GM23338 (cell line): ENCODE measurements around the gene ROR1. TPM values are rescaled to one million over a fixed set of nuclear protein-coding genes. Genes with fewer than 3 reads are reported as not detected.

Experiments
- ATAC-seq: fragments of 200-7000 bp; cut with Tn5 transposase; 3 replicates; pipeline ENCODE4 v1.9.1; 2020
- DNase-seq: peaks from one replicate; pipeline ENCODE4 v3.0.0-alpha.2; 2015; ENCODE audit warnings: low spot score
- H2AFZ ChIP-seq: fragments of 200-600 bp; sonication (generic); 2 replicates; pipeline ENCODE4 v1.8.0; 2016; ENCODE audit warnings: antibody characterized with exemption, mild to moderate bottlenecking, moderate library complexity
- H3F3A ChIP-seq: fragments of 200-600 bp; sonication (generic); replicated peaks from 2 replicates; pipeline ENCODE4 v1.8.0; 2017; ENCODE audit warnings: antibody characterized with exemption, mixed run types, low read depth
- H3K27ac ChIP-seq: fragments of 200-600 bp; sonication (generic); 2 replicates; pipeline ENCODE4 v1.6.1; 2016; ENCODE audit warnings: low read depth
- H3K27me3 ChIP-seq: fragments of 200-600 bp; sonication (generic); 2 replicates; pipeline ENCODE4 v1.8.0; 2016; ENCODE audit warnings: mild to moderate bottlenecking, mixed run types, moderate library complexity; ENCODE audit not compliant: insufficient read depth
- H3K36me3 ChIP-seq: fragments of 200-600 bp; sonication (generic); 2 replicates; pipeline ENCODE4 v1.8.0; 2016; ENCODE audit warnings: mild to moderate bottlenecking; ENCODE audit not compliant: insufficient read depth
- H3K4me1 ChIP-seq: fragments of 200-600 bp; sonication (generic); 2 replicates; pipeline ENCODE4 v1.8.0; 2016; ENCODE audit warnings: mild to moderate bottlenecking, moderate library complexity; ENCODE audit not compliant: insufficient read depth
- H3K4me2 ChIP-seq: fragments of 200-600 bp; sonication (generic); 2 replicates; pipeline ENCODE4 v1.7.1; 2017; ENCODE audit warnings: mixed run types
- H3K4me3 ChIP-seq: fragments of 200-600 bp; sonication (generic); 2 replicates; pipeline ENCODE4 v1.6.1; 2016; ENCODE audit warnings: mixed run types
- H3K79me2 ChIP-seq: fragments of 200-600 bp; sonication (generic); replicated peaks from 2 replicates; pipeline ENCODE4 v1.8.0; 2017; ENCODE audit warnings: mild to moderate bottlenecking; ENCODE audit not compliant: insufficient read depth
- H3K9me2 ChIP-seq: fragments of 200-600 bp; sonication (generic); 2 replicates; pipeline ENCODE4 v1.8.0; 2017; ENCODE audit not compliant: insufficient read depth
- H4K20me1 ChIP-seq: fragments of 200-600 bp; sonication (generic); replicated peaks from 2 replicates; pipeline ENCODE4 v1.8.0; 2017; ENCODE audit warnings: mild to moderate bottlenecking; ENCODE audit not compliant: insufficient read depth
- H3K27ac Mint-ChIP-seq: 2 replicates; pipeline ENCODE4 v1.8.0; 2020; ENCODE audit warnings: inconsistent platforms, mild to moderate bottlenecking, moderate library complexity, mixed read lengths
- H3K27me3 Mint-ChIP-seq: 3 replicates; pipeline ENCODE4 v1.8.0; 2022; ENCODE audit warnings: low read depth, mild to moderate bottlenecking, moderate library complexity, mixed read lengths, inconsistent platforms; ENCODE audit not compliant: insufficient read depth, poor library complexity
- H3K36me3 Mint-ChIP-seq: 3 replicates; pipeline ENCODE4 v1.8.0; 2021; ENCODE audit warnings: low read depth, mild to moderate bottlenecking, inconsistent platforms, moderate library complexity, mixed read lengths
- H3K4me1 Mint-ChIP-seq: 3 replicates; pipeline ENCODE4 v1.8.0; 2020; ENCODE audit warnings: mild to moderate bottlenecking, inconsistent platforms, mixed read lengths
- H3K4me3 Mint-ChIP-seq: 3 replicates; pipeline ENCODE4 v1.8.0; 2021; ENCODE audit warnings: moderate library complexity, mild to moderate bottlenecking, inconsistent platforms, mixed read lengths
- H3K9me3 Mint-ChIP-seq: 3 replicates; pipeline ENCODE4 v1.8.0; 2020; ENCODE audit warnings: moderate library complexity, mild to moderate bottlenecking, inconsistent platforms, mixed read lengths
- EZH2phosphoT487 ChIP-seq: fragments of 200-600 bp; sonication (generic); IDR thresholded peaks from one replicate; pipeline ENCODE4 v1.8.1; 2018; ENCODE audit warnings: antibody characterized with exemption; ENCODE audit not compliant: unreplicated experiment
- POLR2AphosphoS5 ChIP-seq: IDR thresholded peaks from 2 replicates; pipeline ENCODE4 v1.6.1; 2016; ENCODE audit warnings: antibody characterized with exemption, low read depth
- ZNF331 ChIP-seq: fragments of 250-450 bp; sonication (Bioruptor Pico); IDR thresholded peaks from 2 replicates; pipeline ENCODE4 v1.5.0; 2020; ENCODE audit warnings: low read depth, mild to moderate bottlenecking, moderate library complexity
- polyA plus RNA-seq: library from polyadenylated mRNA; unstranded; fragments of >200 nt; fragmentation: Nextera tagmentation; extraction: Ambion mirVana; gene quantifications from 2 replicates; pipeline ENCODE4 v1.2.1, GENCODE V29; 2016
- total RNA-seq: library from RNA; depleted of rRNA; stranded (reverse); fragments of >200 nt; shearing (Covaris generic); gene quantifications from 2 replicates; pipeline ENCODE4 v1.2.3, GENCODE V29; 2014
- TF ChIP-seq, protein P1 (sequence below): fragments of 250-450 bp; sonication (Bioruptor Pico); IDR thresholded peaks from 2 replicates; pipeline ENCODE4 v1.5.0; 2020; ENCODE audit warnings: mild to moderate bottlenecking, moderate library complexity
- TF ChIP-seq, protein P2 (sequence below): IDR thresholded peaks from 2 replicates; pipeline ENCODE4 v1.6.1; 2016; ENCODE audit warnings: antibody characterized with exemption

ROR1 gene
- total and polyA plus RNA-seq, 2 experiments from 2014 or later = 59.7 to 96.0 TPM

DNA sequence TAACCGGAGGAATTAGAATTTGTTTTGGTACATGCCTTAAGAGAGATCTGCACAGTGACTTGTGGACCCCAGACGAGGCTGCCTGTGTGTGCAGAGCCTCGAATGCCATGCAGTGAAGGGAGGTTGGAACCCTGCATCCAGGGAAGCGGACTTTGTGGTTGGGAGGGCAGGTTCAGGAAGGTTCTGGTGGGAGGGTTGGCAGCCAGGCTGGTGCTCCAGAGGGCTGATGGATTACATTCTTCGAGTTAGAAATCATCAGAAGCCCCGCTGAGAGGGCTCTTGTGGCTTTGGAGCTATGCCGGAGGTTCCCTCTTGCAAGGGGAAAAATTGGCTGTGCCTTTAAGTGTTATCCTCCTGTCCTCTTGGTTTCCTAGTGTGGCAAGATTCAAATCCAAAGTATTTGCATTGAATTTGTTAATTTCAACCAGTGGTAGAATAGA is 21.1 kb downstream of the ROR1 start (continued):
- TF ChIP-seq, protein P1, sequence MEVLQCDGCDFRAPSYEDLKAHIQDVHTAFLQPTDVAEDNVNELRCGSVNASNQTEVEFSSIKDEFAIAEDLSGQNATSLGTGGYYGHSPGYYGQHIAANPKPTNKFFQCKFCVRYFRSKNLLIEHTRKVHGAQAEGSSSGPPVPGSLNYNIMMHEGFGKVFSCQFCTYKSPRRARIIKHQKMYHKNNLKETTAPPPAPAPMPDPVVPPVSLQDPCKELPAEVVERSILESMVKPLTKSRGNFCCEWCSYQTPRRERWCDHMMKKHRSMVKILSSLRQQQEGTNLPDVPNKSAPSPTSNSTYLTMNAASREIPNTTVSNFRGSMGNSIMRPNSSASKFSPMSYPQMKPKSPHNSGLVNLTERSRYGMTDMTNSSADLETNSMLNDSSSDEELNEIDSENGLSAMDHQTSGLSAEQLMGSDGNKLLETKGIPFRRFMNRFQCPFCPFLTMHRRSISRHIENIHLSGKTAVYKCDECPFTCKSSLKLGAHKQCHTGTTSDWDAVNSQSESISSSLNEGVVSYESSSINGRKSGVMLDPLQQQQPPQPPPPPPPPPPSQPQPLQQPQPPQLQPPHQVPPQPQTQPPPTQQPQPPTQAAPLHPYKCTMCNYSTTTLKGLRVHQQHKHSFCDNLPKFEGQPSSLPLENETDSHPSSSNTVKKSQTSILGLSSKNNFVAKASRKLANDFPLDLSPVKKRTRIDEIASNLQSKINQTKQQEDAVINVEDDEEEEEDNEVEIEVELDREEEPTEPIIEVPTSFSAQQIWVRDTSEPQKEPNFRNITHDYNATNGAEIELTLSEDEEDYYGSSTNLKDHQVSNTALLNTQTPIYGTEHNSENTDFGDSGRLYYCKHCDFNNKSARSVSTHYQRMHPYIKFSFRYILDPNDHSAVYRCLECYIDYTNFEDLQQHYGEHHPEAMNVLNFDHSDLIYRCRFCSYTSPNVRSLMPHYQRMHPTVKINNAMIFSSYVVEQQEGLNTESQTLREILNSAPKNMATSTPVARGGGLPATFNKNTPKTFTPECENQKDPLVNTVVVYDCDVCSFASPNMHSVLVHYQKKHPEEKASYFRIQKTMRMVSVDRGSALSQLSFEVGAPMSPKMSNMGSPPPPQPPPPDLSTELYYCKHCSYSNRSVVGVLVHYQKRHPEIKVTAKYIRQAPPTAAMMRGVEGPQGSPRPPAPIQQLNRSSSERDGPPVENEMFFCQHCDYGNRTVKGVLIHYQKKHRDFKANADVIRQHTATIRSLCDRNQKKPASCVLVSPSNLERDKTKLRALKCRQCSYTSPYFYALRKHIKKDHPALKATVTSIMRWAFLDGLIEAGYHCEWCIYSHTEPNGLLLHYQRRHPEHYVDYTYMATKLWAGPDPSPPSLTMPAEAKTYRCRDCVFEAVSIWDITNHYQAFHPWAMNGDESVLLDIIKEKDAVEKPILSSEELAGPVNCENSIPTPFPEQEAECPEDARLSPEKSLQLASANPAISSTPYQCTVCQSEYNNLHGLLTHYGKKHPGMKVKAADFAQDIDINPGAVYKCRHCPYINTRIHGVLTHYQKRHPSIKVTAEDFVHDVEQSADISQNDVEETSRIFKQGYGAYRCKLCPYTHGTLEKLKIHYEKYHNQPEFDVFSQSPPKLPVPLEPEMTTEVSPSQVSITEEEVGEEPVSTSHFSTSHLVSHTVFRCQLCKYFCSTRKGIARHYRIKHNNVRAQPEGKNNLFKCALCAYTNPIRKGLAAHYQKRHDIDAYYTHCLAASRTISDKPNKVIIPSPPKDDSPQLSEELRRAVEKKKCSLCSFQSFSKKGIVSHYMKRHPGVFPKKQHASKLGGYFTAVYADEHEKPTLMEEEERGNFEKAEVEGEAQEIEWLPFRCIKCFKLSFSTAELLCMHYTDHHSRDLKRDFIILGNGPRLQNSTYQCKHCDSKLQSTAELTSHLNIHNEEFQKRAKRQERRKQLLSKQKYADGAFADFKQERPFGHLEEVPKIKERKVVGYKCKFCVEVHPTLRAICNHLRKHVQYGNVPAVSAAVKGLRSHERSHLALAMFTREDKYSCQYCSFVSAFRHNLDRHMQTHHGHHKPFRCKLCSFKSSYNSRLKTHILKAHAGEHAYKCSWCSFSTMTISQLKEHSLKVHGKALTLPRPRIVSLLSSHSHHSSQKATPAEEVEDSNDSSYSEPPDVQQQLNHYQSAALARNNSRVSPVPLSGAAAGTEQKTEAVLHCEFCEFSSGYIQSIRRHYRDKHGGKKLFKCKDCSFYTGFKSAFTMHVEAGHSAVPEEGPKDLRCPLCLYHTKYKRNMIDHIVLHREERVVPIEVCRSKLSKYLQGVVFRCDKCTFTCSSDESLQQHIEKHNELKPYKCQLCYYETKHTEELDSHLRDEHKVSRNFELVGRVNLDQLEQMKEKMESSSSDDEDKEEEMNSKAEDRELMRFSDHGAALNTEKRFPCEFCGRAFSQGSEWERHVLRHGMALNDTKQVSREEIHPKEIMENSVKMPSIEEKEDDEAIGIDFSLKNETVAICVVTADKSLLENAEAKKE (CRISPR knock-in tag) = peak; percentile 81; the same call in 1 of the 2 replicates

DNA sequence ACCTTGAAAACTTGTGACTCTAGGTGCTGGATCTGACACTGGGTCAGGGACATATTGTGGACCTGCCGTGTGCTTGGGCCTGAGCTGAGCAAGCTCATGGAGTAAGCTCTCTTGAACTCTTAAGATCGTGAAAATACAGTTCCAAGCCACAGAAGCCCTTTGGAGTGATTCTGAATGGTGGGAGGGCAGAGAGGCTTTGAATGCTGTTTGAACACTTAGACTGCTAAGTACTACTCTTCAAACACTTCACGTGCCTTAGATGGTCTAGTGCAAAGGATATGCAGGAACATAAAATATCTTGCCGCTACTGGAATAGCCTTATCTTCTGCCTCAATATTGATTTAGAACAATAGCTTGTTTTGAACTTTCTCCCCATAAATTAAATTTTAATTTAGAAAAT is 21.6 kb downstream of the ROR1 start:
- Mint-ChIP-seq H3K4me1 (peaks cover 97% of the 10 kb centered on the region), H3K4me3 (peak overlapping the region; percentile 16; the same call in 2 of the 3 replicates), H3K36me3 (peaks cover 15% of the 10 kb centered on the region), H3K27me3 (peaks cover 23% of the 10 kb centered on the region), H3K27ac (peak overlapping the region; percentile 96), H3K9me3 (no peaks in the 10 kb centered on the region)
- Histone ChIP-seq H3F3A (peaks cover 11% of the 10 kb centered on the region), H3K4me1 (peaks cover 96% of the 10 kb centered on the region), H4K20me1 (peaks cover 5% of the 10 kb centered on the region; the same call in 1 of the 2 replicates), H3K27me3 (no peaks in the 10 kb centered on the region), H3K79me2 (peaks cover 100% of the 10 kb centered on the region), H3K27ac (peak overlapping the region; percentile 75), H3K4me2 (peak overlapping the region; percentile 39), H3K9me2 (no peaks in the 10 kb centered on the region), H3K36me3 (no peaks in the 10 kb centered on the region), H3K4me3 (no peak overlapping the region; the same call in 1 of the 2 replicates), H2AFZ (no peak overlapping the region)
- peak; percentile 2; the same call in 1 of the 3 replicates for ATAC-seq
- no peak for DNase-seq
- TF ChIP-seq, protein P1 (CRISPR knock-in tag) = no peak
- no peak for TF ChIP-seq ZNF331 (CRISPR knock-in tag)
- TF ChIP-seq, protein P2, sequence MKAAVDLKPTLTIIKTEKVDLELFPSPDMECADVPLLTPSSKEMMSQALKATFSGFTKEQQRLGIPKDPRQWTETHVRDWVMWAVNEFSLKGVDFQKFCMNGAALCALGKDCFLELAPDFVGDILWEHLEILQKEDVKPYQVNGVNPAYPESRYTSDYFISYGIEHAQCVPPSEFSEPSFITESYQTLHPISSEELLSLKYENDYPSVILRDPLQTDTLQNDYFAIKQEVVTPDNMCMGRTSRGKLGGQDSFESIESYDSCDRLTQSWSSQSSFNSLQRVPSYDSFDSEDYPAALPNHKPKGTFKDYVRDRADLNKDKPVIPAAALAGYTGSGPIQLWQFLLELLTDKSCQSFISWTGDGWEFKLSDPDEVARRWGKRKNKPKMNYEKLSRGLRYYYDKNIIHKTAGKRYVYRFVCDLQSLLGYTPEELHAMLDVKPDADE = no peak
- TF ChIP-seq POLR2AphosphoS5 = no peak
- TF ChIP-seq EZH2phosphoT487 = no peak
